Bone marrow (tissue), 2 donors: ENCODE measurements around the gene MGAT1.
"Not testable (repeated sequence)": the region's sequence is repeated elsewhere in the genome, so short reads cannot be mapped to it uniquely, and the experiment has no call there.

Source experiments
- DNase-seq, 2 donors: peaks; one replicate each; lab custom pipeline; 2025; lab: John Stamatoyannopoulos, UW

Gene MGAT1

GRCh38 chr5:180804129-180804618 is 1.6 kb upstream of the MGAT1 start:
- DNase-seq = no peak

- peak; percentile 56 to 89 for DNase-seq
Observed at GRCh38 chr5:180803181-180804128, 849 bp upstream of the MGAT1 start.

GRCh38 chr5:180801596-180802324 is 846 bp downstream of the MGAT1 start:
- no peak for DNase-seq

GRCh38 chr5:180799902-180800801 is 2.5 kb downstream of the MGAT1 start:
- DNase-seq = no peak

GRCh38 chr5:180799194-180799593 is 3.4 kb downstream of the MGAT1 start:
- DNase-seq = no peak

GRCh38 chr5:180798193-180798592 is 4.4 kb downstream of the MGAT1 start:
- no peak for DNase-seq

- DNase-seq = no peak
Observed at GRCh38 chr5:180797256-180798192, 5.1 kb downstream of the MGAT1 start.

- DNase-seq = no peak
Observed at GRCh38 chr5:180795771-180796313, 6.8 kb downstream of the MGAT1 start.

- DNase-seq = no peak
Observed at GRCh38 chr5:180792965-180793287, 9.7 kb downstream of the MGAT1 start.

GRCh38 chr5:180792287-180792964 is 10.2 kb downstream of the MGAT1 start:
- DNase-seq = no peak

- DNase-seq = no peak
Observed at GRCh38 chr5:180791611-180792213, 10.9 kb downstream of the MGAT1 start.

- no peak for DNase-seq
Observed at GRCh38 chr5:180790524-180790923, 12.1 kb downstream of the MGAT1 start.

GRCh38 chr5:180790020-180790419 is 12.6 kb downstream of the MGAT1 start:
- peak in 1 of 2 donors; percentile 60 for DNase-seq

- not testable (repeated sequence) for DNase-seq
Observed at GRCh38 chr5:180788651-180789410, 13.8 kb downstream of the MGAT1 start.

- DNase-seq = no peak
Observed at GRCh38 chr5:180787711-180788431, 14.7 kb downstream of the MGAT1 start.

GRCh38 chr5:180786531-180787398 is 15.8 kb downstream of the MGAT1 start:
- no peak for DNase-seq

- no peak for DNase-seq
Observed at GRCh38 chr5:180785794-180786221, 16.8 kb downstream of the MGAT1 start.
